HCT116 (cell line): ENCODE results near the gene ALDH3B1. TPM values are rescaled to one million over a fixed set of nuclear protein-coding genes. Genes with fewer than 3 reads are reported as not detected.

Experiments used
- ATAC-seq: fragments of 200-7000 bp; cut with Tn5 transposase; 2 replicates; pipeline ENCODE4 v1.9.1; 2020; ENCODE audit warnings: mild to moderate bottlenecking, moderate library complexity
- BruUV-seq: library from RNA; stranded (reverse); fragments of 400-500 nt; replicated peaks from 2 replicates; lab custom pipeline; 2021; lab: Mats Ljungman, UMichigan
- CTCF ChIA-PET: fragments of 300-600 bp; sonication (Branson Sonifier 250); formaldehyde crosslinking; loops from one replicate; lab custom pipeline; 2021; ENCODE audit warnings: antibody characterized with exemption; lab: Charles Lee
- POLR2A ChIA-PET: fragments of 300-600, 350-600 bp; sonication (Branson Sonifier 250); formaldehyde crosslinking; loops from one replicate; lab custom pipeline; 2021; ENCODE audit warnings: antibody characterized with exemption; lab: Charles Lee
- RAD21 ChIA-PET, 2 experiments: fragments of 300-600 bp; sonication (Branson Sonifier 250); formaldehyde crosslinking; loops; one replicate each; lab custom pipeline; 2023; ENCODE audit warnings: low total read pairs in 2 of 2; ENCODE audit not compliant: uncharacterized antibody in 2 of 2, unreplicated experiment in 2 of 2, low non-redundant PET in 1 of 2; lab: Charles Lee
- DNase-seq: peaks from one replicate; pipeline ENCODE4 v3.0.0-alpha.2; 2010; ENCODE audit warnings: low read depth, low spot score
- H2AFZ ChIP-seq: fragments of 200-600 bp; shearing (Covaris generic), sonication (generic); 2 replicates; pipeline ENCODE4 v1.6.1; 2017; ENCODE audit warnings: low read depth, mixed run types, mixed read lengths, antibody characterized with exemption, low read length; ENCODE audit not compliant: poor library complexity, severe bottlenecking
- H3K27ac ChIP-seq: 2 replicates; pipeline ENCODE4 v1.5.1; 2012; ENCODE audit warnings: low read depth, low read length
- H3K27me3 ChIP-seq: fragments of 200-600 bp; sonication (generic); 2 replicates; pipeline ENCODE4 v1.6.1; 2016; ENCODE audit warnings: mixed run types, low read length, mixed read lengths; ENCODE audit not compliant: insufficient read depth
- H3K36me3 ChIP-seq, 2 experiments: fragments of 200-500 bp in 1 of 2; fragments of 200-600 bp in 1 of 2; sonication (Bioruptor generic) in 1 of 2; sonication (generic) in 1 of 2; 2 replicates each; pipeline versions ENCODE4 v1.5.1 to v1.6.1; 2014 to 2016; ENCODE audit warnings: low read length in 2 of 2, inconsistent platforms in 1 of 2, mixed read lengths in 1 of 2, mixed run types in 1 of 2; ENCODE audit not compliant: insufficient read depth in 2 of 2, control insufficient read depth in 1 of 2
- H3K4me1 ChIP-seq, 2 experiments: fragments of 200-600 bp in 1 of 2; sonication (generic) in 1 of 2; 2 replicates each; pipeline versions ENCODE4 v1.5.1 to v1.6.1; 2012 to 2017; ENCODE audit warnings: low read length in 2 of 2, inconsistent platforms in 1 of 2, mild to moderate bottlenecking in 1 of 2, mixed read lengths in 1 of 2, mixed run types in 1 of 2, moderate library complexity in 1 of 2; ENCODE audit not compliant: insufficient read depth in 2 of 2, control insufficient read depth in 1 of 2
- H3K4me2 ChIP-seq: fragments of 200-600 bp; sonication (generic); 2 replicates; pipeline ENCODE4 v1.6.1; 2017; ENCODE audit warnings: mixed run types, low read length, mixed read lengths
- H3K4me3 ChIP-seq, 2 experiments: fragments of 200-600 bp in 1 of 2; sonication (generic) in 1 of 2; replicated peaks in 1 of 2; 2 replicates each; pipeline ENCODE4 v1.5.1; 2011 to 2016; ENCODE audit warnings: low read length in 2 of 2, control low read depth in 1 of 2, low read depth in 1 of 2, mild to moderate bottlenecking in 1 of 2, mixed read lengths in 1 of 2, mixed run types in 1 of 2
- H3K79me2 ChIP-seq: fragments of 200-600 bp; sonication (generic); 2 replicates; pipeline ENCODE4 v1.6.1; 2017; ENCODE audit warnings: mild to moderate bottlenecking, mixed run types, low read length, moderate library complexity, mixed read lengths; ENCODE audit not compliant: insufficient read depth
- H3K9ac ChIP-seq: fragments of 200-600 bp; sonication (generic); 2 replicates; pipeline ENCODE4 v1.6.1; 2016; ENCODE audit warnings: low read length, mixed read lengths
- H3K9me2 ChIP-seq: fragments of 200-600 bp; sonication (generic), shearing (Covaris generic); 2 replicates; pipeline ENCODE4 v1.6.1; 2017; ENCODE audit warnings: mixed run types, mild to moderate bottlenecking, moderate library complexity; ENCODE audit not compliant: insufficient read depth
- H3K9me3 ChIP-seq, 2 experiments: fragments of 200-500 bp in 1 of 2; fragments of 200-600 bp in 1 of 2; sonication (Bioruptor generic) in 1 of 2; sonication (generic) in 1 of 2; 2 replicates each; pipeline ENCODE4 v1.6.1; 2014 to 2017; ENCODE audit warnings: low read length in 2 of 2, mixed read lengths in 2 of 2, inconsistent platforms in 1 of 2, low read depth in 1 of 2, mild to moderate bottlenecking in 1 of 2, mixed run types in 1 of 2, moderate library complexity in 1 of 2; ENCODE audit not compliant: control insufficient read depth in 1 of 2, insufficient read depth in 1 of 2
- H4K20me1 ChIP-seq: fragments of 200-600 bp; sonication (generic), shearing (Covaris generic); 2 replicates; pipeline ENCODE4 v1.6.1; 2017; ENCODE audit warnings: mixed run types, mild to moderate bottlenecking, moderate library complexity; ENCODE audit not compliant: insufficient read depth
- ATF3 ChIP-seq: IDR thresholded peaks from 2 replicates; pipeline ENCODE4 v1.6.1; 2012
- CBX3 ChIP-seq: IDR thresholded peaks from 2 replicates; pipeline ENCODE4 v1.6.1; 2012; ENCODE audit warnings: low read depth
- CEBPB ChIP-seq: IDR thresholded peaks from 2 replicates; pipeline ENCODE4 v1.6.1; 2012; ENCODE audit warnings: low read depth
- EGR1 ChIP-seq: IDR thresholded peaks from 2 replicates; pipeline ENCODE4 v1.6.1; 2012; ENCODE audit warnings: low read depth
- ELF1 ChIP-seq: IDR thresholded peaks from 2 replicates; pipeline ENCODE4 v1.6.1; 2012; ENCODE audit warnings: low read depth, borderline replicate concordance
- EZH2 ChIP-seq: fragments of 200-600 bp; sonication (generic); IDR thresholded peaks from 2 replicates; pipeline ENCODE4 v1.6.1; 2017; ENCODE audit warnings: antibody characterized with exemption, mixed run types
- FOSL1 ChIP-seq: IDR thresholded peaks from 2 replicates; pipeline ENCODE4 v1.6.1; 2012; ENCODE audit warnings: low read depth
- JUND ChIP-seq: IDR thresholded peaks from 2 replicates; pipeline ENCODE4 v1.6.1; 2012
- POLR2A ChIP-seq: IDR thresholded peaks from 2 replicates; pipeline ENCODE4 v1.7.0; 2011; ENCODE audit warnings: borderline replicate concordance; ENCODE audit not compliant: insufficient read depth, insufficient read length; ENCODE audit errors: extremely low read depth
- POLR2AphosphoS5 ChIP-seq: IDR thresholded peaks from 2 replicates; pipeline ENCODE4 v1.6.1; 2011; ENCODE audit warnings: mild to moderate bottlenecking, low read depth, low read length, moderate library complexity
- SIN3A ChIP-seq: IDR thresholded peaks from 2 replicates; pipeline ENCODE4 v1.6.1; 2012; ENCODE audit warnings: low read depth
- SRF ChIP-seq: IDR thresholded peaks from 2 replicates; pipeline ENCODE4 v1.6.1; 2012; ENCODE audit warnings: low read depth
- YY1 ChIP-seq: IDR thresholded peaks from 2 replicates; pipeline ENCODE4 v1.6.1; 2011; ENCODE audit warnings: low read length, low read depth, moderate library complexity, mild to moderate bottlenecking; ENCODE audit not compliant: insufficient replicate concordance; ENCODE audit errors: extremely low read depth
- ZFX ChIP-seq: fragments of 450-650 bp; IDR thresholded peaks from 2 replicates; pipeline ENCODE4 v1.6.1; 2017
- ZNF274 ChIP-seq: fragments of 200-500 bp; sonication (Bioruptor generic); IDR thresholded peaks from 2 replicates; pipeline ENCODE4 v1.6.1; 2014; ENCODE audit warnings: mild to moderate bottlenecking, low read depth, low read length, inconsistent platforms
- intact Hi-C: fragments of 100-400 bp; cut with micrococcal nuclease; formaldehyde crosslinking; loops from 2 replicates; pipeline ENCODE4 v1.10.0; 2022
- total RNA-seq: library from RNA; stranded (reverse); gene quantifications from one replicate; pipeline ENCODE4 v1.2.1, GENCODE V29; 2021; ENCODE audit not compliant: unreplicated experiment

The ALDH3B1 gene
- total RNA-seq, 1 experiment from 2014 or later: 25.5 TPM

- no peak overlapping the region for H3K4me3 ChIP-seq
- no peak for DNase-seq
- ChIA-PET POLR2A (no interaction called here), RAD21 (no interaction called here), CTCF (no interaction called here)
- H3K4me2 ChIP-seq: no peak overlapping the region
- no peaks in the 10 kb centered on the region for H3K79me2 ChIP-seq
- H2AFZ ChIP-seq: no peak overlapping the region
- no peaks in the 10 kb centered on the region for H3K9me2 ChIP-seq
- H4K20me1 ChIP-seq: no peaks in the 10 kb centered on the region
- no peak overlapping the region for H3K27ac ChIP-seq
- no peaks in the 10 kb centered on the region; a peak in 1 of 4 replicates for H3K36me3 ChIP-seq
- intact Hi-C loops: no loop called here
- H3K27me3 ChIP-seq: no peaks in the 10 kb centered on the region
- H3K9ac ChIP-seq: no peak overlapping the region
- TF ChIP-seq JUND (no peak), YY1 (no peak), CBX3 (no peak), POLR2AphosphoS5 (no peak), POLR2A (no peak), SRF (no peak), EGR1 (no peak)
- no peaks in the 10 kb centered on the region for H3K9me3 ChIP-seq
- no peaks in the 10 kb centered on the region for H3K4me1 ChIP-seq
- BruUV-seq: no TSS peak
- no peak for ATAC-seq
Observed at GRCh38 chr11:68049509-68050370, 39.6 kb downstream of the ALDH3B1 start.

DNA sequence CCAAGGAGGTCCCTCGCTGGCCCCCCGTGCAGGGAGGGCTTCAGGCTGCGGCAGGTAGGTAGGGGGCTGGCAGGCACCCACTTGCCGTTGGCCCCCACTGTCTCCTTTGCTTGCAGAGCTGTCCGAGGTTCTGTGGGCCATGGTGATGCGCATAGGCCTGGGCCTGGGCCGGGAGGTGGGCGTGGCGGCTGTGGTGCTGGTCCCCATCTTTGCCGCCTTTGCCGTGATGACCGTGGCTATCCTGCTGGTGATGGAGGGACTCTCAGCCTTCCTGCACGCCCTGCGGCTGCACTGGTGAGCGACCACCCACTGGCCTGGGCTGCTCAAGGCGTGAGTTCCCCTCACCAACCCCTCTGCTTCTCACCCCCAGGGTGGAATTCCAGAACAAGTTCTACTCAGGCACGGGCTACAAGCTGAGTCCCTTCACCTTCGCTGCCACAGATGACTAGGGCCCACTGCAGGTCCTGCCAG is 40.3 kb downstream of the ALDH3B1 start:
- Histone ChIP-seq H4K20me1 (no peaks in the 10 kb centered on the region), H3K9me2 (no peaks in the 10 kb centered on the region), H2AFZ (no peak overlapping the region), H3K9me3 (no peaks in the 10 kb centered on the region), H3K9ac (no peak overlapping the region), H3K27ac (no peak overlapping the region), H3K4me1 (no peaks in the 10 kb centered on the region), H3K27me3 (no peaks in the 10 kb centered on the region), H3K4me3 (no peak overlapping the region), H3K36me3 (no peaks in the 10 kb centered on the region; a peak in 1 of 4 replicates), H3K79me2 (no peaks in the 10 kb centered on the region), H3K4me2 (no peak overlapping the region)
- DNase-seq: no peak
- ChIA-PET RAD21 (no interaction called here), POLR2A (no interaction called here), CTCF (no interaction called here)
- TF ChIP-seq EGR1: no peak
- no peak for TF ChIP-seq ZFX
- TF ChIP-seq ATF3: no peak
- no peak for TF ChIP-seq POLR2A
- TF ChIP-seq EZH2: no peak
- no peak for TF ChIP-seq FOSL1
- TF ChIP-seq ELF1: no peak
- TF ChIP-seq SIN3A: no peak
- no peak for TF ChIP-seq ZNF274
- no peak for TF ChIP-seq CEBPB
- TF ChIP-seq SRF: no peak
- no peak for TF ChIP-seq POLR2AphosphoS5
- no peak for ATAC-seq
- intact Hi-C loops: no loop called here
- no TSS peak for BruUV-seq
